Sigmoid colon (tissue), 7 donors: ENCODE data around the gene FBXW8. TPM values are rescaled to one million over a fixed set of nuclear protein-coding genes. Genes with fewer than 3 reads are reported as not detected.

Source experiments
- DNase-seq: peaks from one replicate; pipeline ENCODE4 v3.0.0-alpha.2; 2019
- H3K27ac ChIP-seq, 4 donors: fragments of 200-600 bp; sonication (generic); one replicate each; pipeline ENCODE4 v1.5.1; 2016 to 2019; ENCODE audit warnings: mild to moderate bottlenecking in 1 of 4
- H3K27me3 ChIP-seq, 3 donors: fragments of 200-600 bp; sonication (generic); one replicate each; pipeline ENCODE4 v1.5.1; 2019; ENCODE audit warnings: mild to moderate bottlenecking in 1 of 3
- H3K36me3 ChIP-seq, 4 donors: fragments of 200-600 bp; sonication (generic); one replicate each; pipeline ENCODE4 v1.5.1; 2016 to 2019
- H3K4me1 ChIP-seq, 4 donors: fragments of 200-600 bp; sonication (generic); one replicate each; pipeline ENCODE4 v1.5.1; 2017 to 2019
- H3K4me3 ChIP-seq, 4 donors: fragments of 200-600 bp; sonication (generic); one replicate each; pipeline ENCODE4 v1.5.1; 2017 to 2019; ENCODE audit warnings: mild to moderate bottlenecking in 2 of 4, moderate library complexity in 1 of 4
- H3K9me3 ChIP-seq, 4 donors: fragments of 200-600 bp in 3 of 4; sonication (generic) in 3 of 4; one replicate each; pipeline versions ENCODE4 v1.5.1 to v1.6.1; 2013 to 2019
- EP300 ChIP-seq, 4 donors: sonication (generic); formaldehyde crosslinking; IDR thresholded peaks; one replicate each; pipeline ENCODE4 v1.6.1; 2017; ENCODE audit warnings: antibody characterized with exemption in 4 of 4
- POLR2A ChIP-seq, 2 donors: fragments of 450-650 bp; IDR thresholded peaks; one replicate each; pipeline ENCODE4 v1.6.1; 2016; ENCODE audit warnings: antibody characterized with exemption in 2 of 2, mild to moderate bottlenecking in 2 of 2, moderate library complexity in 2 of 2
- POLR2AphosphoS5 ChIP-seq, 4 donors: sonication (generic); formaldehyde crosslinking; IDR thresholded peaks; one replicate each; pipeline ENCODE4 v1.6.1; 2017; ENCODE audit warnings: antibody characterized with exemption in 4 of 4
- WGBS, 2 donors: extraction: QIAGEN DNeasy Blood & Tissue Kit; methylation state at CpG; one replicate each; pipeline ENCODE4 v1.1.7; 2013; 5-methylcytosine and 5-hydroxymethylcytosine counted together
- intact Hi-C: fragments of 100-400 bp; cut with DNase I; formaldehyde crosslinking; loops from one replicate; pipeline ENCODE4 v1.15.1; 2023
- polyA plus RNA-seq, 3 donors: library from polyadenylated mRNA; stranded (reverse); fragments of 200-250 nt; gene quantifications; one replicate each; pipeline ENCODE4 v1.2.3, GENCODE V29; 2013
- total RNA-seq, 4 donors: library from RNA; depleted of rRNA; stranded (reverse); fragments of >200 nt; gene quantifications; one replicate each; pipeline ENCODE4 v1.1.0, GENCODE V29; 2016
- TF ChIP-seq, protein P1 (sequence below), 4 experiments: fragments of 450-650 bp in 3 of 4; fragments of 200-600 bp in 1 of 4; IDR thresholded peaks; one replicate each; pipeline ENCODE4 v1.5.1; 2016 to 2019; ENCODE audit warnings: antibody characterized with exemption in 4 of 4, mild to moderate bottlenecking in 3 of 4, moderate library complexity in 2 of 4
- donor health status: healthy with polysubstance abuse.
- donor health status: Bipolar disorder and iron deficiency.
- donor health status: healthy.

Gene FBXW8
- total and polyA plus RNA-seq, 7 donors, result 2.3 to 19.1 (median 7.7) TPM

DNA sequence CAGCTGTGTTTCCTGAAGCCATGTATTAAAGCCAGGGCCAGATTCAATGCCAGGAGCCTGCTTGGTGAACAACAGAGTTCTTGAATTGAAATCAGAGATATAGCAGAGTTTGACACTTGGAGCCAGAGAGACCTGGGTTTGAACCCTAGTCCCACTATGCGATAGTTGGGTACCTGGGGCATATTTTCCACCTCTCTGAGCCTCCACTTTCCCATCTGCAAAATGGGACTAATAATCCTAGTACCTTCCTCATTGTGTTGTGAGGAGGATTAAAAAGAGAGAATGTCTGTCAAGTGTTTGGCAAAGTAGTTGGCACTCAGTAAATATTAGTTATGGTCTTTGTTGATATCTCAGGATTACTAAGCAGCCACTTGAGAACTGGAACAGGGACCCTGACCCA lies 23.5 kb upstream of the FBXW8 start:
- intact Hi-C loops, result no loop called here
- no peak overlapping the region for H3K27ac ChIP-seq
- TF ChIP-seq EP300 (IDR thresholded peaks at IDR 0.05), result no peak
- TF ChIP-seq POLR2AphosphoS5 (IDR thresholded peaks at IDR 0.05), result no peak
- TF ChIP-seq POLR2A (IDR thresholded peaks at IDR 0.05), result no peak
- TF ChIP-seq, protein P1, sequence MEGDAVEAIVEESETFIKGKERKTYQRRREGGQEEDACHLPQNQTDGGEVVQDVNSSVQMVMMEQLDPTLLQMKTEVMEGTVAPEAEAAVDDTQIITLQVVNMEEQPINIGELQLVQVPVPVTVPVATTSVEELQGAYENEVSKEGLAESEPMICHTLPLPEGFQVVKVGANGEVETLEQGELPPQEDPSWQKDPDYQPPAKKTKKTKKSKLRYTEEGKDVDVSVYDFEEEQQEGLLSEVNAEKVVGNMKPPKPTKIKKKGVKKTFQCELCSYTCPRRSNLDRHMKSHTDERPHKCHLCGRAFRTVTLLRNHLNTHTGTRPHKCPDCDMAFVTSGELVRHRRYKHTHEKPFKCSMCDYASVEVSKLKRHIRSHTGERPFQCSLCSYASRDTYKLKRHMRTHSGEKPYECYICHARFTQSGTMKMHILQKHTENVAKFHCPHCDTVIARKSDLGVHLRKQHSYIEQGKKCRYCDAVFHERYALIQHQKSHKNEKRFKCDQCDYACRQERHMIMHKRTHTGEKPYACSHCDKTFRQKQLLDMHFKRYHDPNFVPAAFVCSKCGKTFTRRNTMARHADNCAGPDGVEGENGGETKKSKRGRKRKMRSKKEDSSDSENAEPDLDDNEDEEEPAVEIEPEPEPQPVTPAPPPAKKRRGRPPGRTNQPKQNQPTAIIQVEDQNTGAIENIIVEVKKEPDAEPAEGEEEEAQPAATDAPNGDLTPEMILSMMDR (IDR thresholded peaks at IDR 0.05), result no peak
- no peaks in the 10 kb centered on the region for H3K36me3 ChIP-seq
- H3K27me3 ChIP-seq, result peaks cover under 1 to 35% (median 21%) of the 10 kb centered on the region in 3 donors
- no peak overlapping the region for H3K4me3 ChIP-seq
- no peaks in the 10 kb centered on the region for H3K9me3 ChIP-seq
- WGBS, 2 donors, result 89 to 100% methylated on average over 1 of the region's 1 CpG
- peaks cover 0 to 4% (median 2%) of the 10 kb centered on the region in 4 donors for H3K4me1 ChIP-seq
- DNase-seq, result no peak

DNA sequence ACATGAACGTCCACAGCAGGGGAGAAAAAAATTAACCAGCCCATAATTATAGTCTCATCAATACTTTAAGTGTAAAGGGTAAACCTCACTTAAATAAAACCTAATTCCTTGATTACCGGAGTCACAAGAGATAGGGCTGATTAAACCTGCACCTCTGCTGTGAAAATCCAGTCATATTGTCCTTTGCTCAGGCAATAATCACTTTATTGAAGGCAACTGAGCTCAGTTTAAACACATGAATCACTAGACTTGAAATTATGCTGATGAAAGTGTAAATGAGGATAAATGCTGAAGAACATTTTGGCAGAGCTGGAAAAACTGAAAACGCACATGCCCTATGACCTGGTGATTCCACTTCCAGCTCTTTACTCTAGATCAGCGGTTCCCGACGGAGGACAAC lies 22.9 kb upstream of the FBXW8 start:
- Histone ChIP-seq H3K9me3 (no peaks in the 10 kb centered on the region), H3K4me3 (no peak overlapping the region), H3K36me3 (no peaks in the 10 kb centered on the region), H3K4me1 (no peaks in the 10 kb centered on the region), H3K27ac (no peak overlapping the region), H3K27me3 (peaks cover 0 to 29% (median 15%) of the 10 kb centered on the region in 3 donors)
- no peak for DNase-seq
- intact Hi-C loops, result no loop called here
- TF ChIP-seq, protein P1 (IDR thresholded peaks at IDR 0.05), result no peak
- no peak for TF ChIP-seq POLR2AphosphoS5 (IDR thresholded peaks at IDR 0.05)
- TF ChIP-seq POLR2A (IDR thresholded peaks at IDR 0.05), result no peak
- TF ChIP-seq EP300 (IDR thresholded peaks at IDR 0.05), result no peak
- 20 to 67% methylated on average over 6 of the region's 6 CpGs for WGBS, 2 donors

DNA sequence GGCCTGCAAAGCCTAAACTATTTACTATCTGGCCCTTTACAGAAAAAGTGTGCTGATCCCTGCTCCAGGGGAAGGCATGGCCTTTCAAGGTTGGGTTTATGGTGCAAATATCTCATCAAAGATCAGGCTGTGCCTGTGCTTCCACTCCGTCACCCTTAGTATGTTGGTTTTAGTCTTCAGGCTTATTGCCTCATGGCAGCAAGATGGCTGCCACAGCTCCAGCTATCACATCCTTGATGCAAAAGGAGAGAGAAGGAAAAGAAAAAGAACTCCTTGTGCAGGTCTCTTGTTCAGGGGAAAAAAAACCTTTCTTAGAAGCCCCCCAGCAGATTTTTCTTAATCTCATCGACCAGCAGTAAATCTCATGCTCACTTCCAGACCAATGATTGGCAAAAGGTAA lies 20.4 kb upstream of the FBXW8 start:
- Histone ChIP-seq H3K4me3 (no peak overlapping the region), H3K36me3 (no peaks in the 10 kb centered on the region), H3K27me3 (peaks cover 0 to 6% (median 0%) of the 10 kb centered on the region in 3 donors), H3K9me3 (no peaks in the 10 kb centered on the region), H3K27ac (no peak overlapping the region), H3K4me1 (no peaks in the 10 kb centered on the region)
- no peak for DNase-seq
- WGBS, 2 donors, result 92 to 94% methylated on average over 2 of the region's 2 CpGs
- TF ChIP-seq POLR2A (IDR thresholded peaks at IDR 0.05) (no peak), POLR2AphosphoS5 (IDR thresholded peaks at IDR 0.05) (no peak), EP300 (IDR thresholded peaks at IDR 0.05) (no peak)
- TF ChIP-seq, protein P1 (IDR thresholded peaks at IDR 0.05), result no peak
- intact Hi-C loops, result no loop called here

DNA sequence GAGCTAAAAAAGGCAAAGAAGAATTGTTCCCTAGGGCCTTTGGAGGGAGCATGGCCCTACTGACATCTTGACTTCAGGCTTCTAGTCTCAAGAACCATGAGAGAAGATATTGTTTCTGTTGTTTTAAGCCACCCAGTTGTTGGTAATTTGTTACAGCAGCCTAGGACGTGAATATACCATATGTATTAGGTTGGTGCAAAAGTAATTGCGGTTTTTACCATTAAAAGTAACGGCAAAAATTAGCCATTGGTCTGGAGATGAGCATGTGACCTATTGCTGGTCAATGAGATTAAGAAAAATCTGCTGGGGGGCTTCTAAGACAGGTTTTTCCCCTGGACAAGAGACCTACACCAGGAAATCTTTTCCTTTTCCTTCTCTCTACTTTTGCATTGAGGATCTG lies 19.7 kb upstream of the FBXW8 start:
- no peak for DNase-seq
- TF ChIP-seq EP300 (IDR thresholded peaks at IDR 0.05), result no peak
- TF ChIP-seq, protein P1 (IDR thresholded peaks at IDR 0.05), result no peak
- TF ChIP-seq POLR2A (IDR thresholded peaks at IDR 0.05), result no peak
- TF ChIP-seq POLR2AphosphoS5 (IDR thresholded peaks at IDR 0.05), result no peak
- no peaks in the 10 kb centered on the region for H3K4me1 ChIP-seq
- intact Hi-C loops, result no loop called here
- H3K36me3 ChIP-seq, result no peaks in the 10 kb centered on the region
- H3K9me3 ChIP-seq, result no peaks in the 10 kb centered on the region
- H3K27ac ChIP-seq, result no peak overlapping the region
- no peak overlapping the region for H3K4me3 ChIP-seq
- H3K27me3 ChIP-seq, result peaks cover 0 to 6% (median 0%) of the 10 kb centered on the region in 3 donors
- WGBS, 2 donors, result 87 to 90% methylated on average over 3 of the region's 3 CpGs
